HepG2 (cell line): ENCODE data around the gene TRAPPC10. TPM values are rescaled to one million over a fixed set of nuclear protein-coding genes. Genes with fewer than 3 reads are reported as not detected.

ENCODE experiments used
- ATAC-seq: fragments of 200-7000 bp; cut with Tn5 transposase; 3 replicates; pipeline ENCODE4 v1.9.1; 2020; ENCODE audit warnings: mild to moderate bottlenecking, moderate library complexity
- BruUV-seq: library from RNA; stranded (reverse); fragments of 400-500 nt; replicated peaks from 2 replicates; lab custom pipeline; 2021; lab: Mats Ljungman, UMichigan
- CTCF ChIA-PET: fragments of 300-600 bp; formaldehyde crosslinking; extraction: SDS; loops from one replicate; lab custom pipeline; 2021; ENCODE audit warnings: low total read pairs, inconsistent platforms, low intra/inter-chr PET ratio; lab: Yijun Ruan, JAX
- POLR2A ChIA-PET: fragments of 350-600 bp; sonication (Branson Sonifier 250); formaldehyde crosslinking; loops from one replicate; lab custom pipeline; 2020; ENCODE audit warnings: antibody characterized with exemption, inconsistent platforms; lab: Yijun Ruan, JAX
- DNase-seq: peaks from one replicate; pipeline ENCODE4 v3.0.0-alpha.2; 2015; ENCODE audit warnings: low spot score
- FAIRE-seq: peaks from 3 replicates; lab custom pipeline; 2011; peaks lifted over from hg19 to GRCh38; lab: Jason Lieb, UNC
- H2AFZ ChIP-seq: one replicate; pipeline ENCODE4 v1.6.1; 2011; ENCODE audit warnings: low read length, inconsistent platforms
- H3K27ac ChIP-seq: fragments of 300-600 bp; 3 replicates; pipeline ENCODE4 v1.8.0; 2011; ENCODE audit warnings: mixed run types, mild to moderate bottlenecking, mixed read lengths, low read length, inconsistent platforms; ENCODE audit not compliant: insufficient read depth; ENCODE audit errors: extremely low read length
- H3K27me3 ChIP-seq, 2 experiments: fragments of 200-600 bp in 1 of 2; 2 replicates in 1 of 2; 3 replicates in 1 of 2; pipeline versions ENCODE4 v1.6.0 to v1.8.0; 2011; ENCODE audit warnings: low read length in 2 of 2, mild to moderate bottlenecking in 2 of 2, moderate library complexity in 2 of 2, inconsistent platforms in 1 of 2; ENCODE audit not compliant: insufficient read depth in 2 of 2, control insufficient read depth in 1 of 2
- H3K36me3 ChIP-seq, 2 experiments: fragments of 200-600 bp in 1 of 2; replicated peaks in 1 of 2; 2 replicates in 1 of 2; 3 replicates in 1 of 2; pipeline versions ENCODE4 v1.5.1 to v1.8.0; 2011; ENCODE audit warnings: low read length in 2 of 2, inconsistent platforms in 1 of 2; ENCODE audit not compliant: insufficient read depth in 2 of 2, control insufficient read depth in 1 of 2
- H3K4me1 ChIP-seq: 2 replicates; pipeline ENCODE4 v1.5.1; 2012; ENCODE audit warnings: low read length, inconsistent platforms; ENCODE audit not compliant: insufficient read depth
- H3K4me2 ChIP-seq: 2 replicates; pipeline ENCODE4 v1.6.0; 2011; ENCODE audit warnings: low read depth, low read length, inconsistent platforms
- H3K4me3 ChIP-seq, 3 experiments: fragments of 200-600 bp in 1 of 3; sonication (generic), shearing (Covaris generic) in 1 of 3; replicated peaks in 1 of 3; 2 replicates each; pipeline ENCODE4 v1.5.1; 2011 to 2016; ENCODE audit warnings: low read length in 3 of 3, inconsistent platforms in 2 of 3, low read depth in 2 of 3, mild to moderate bottlenecking in 2 of 3, control low read depth in 1 of 3, mixed read lengths in 1 of 3; ENCODE audit not compliant: insufficient read depth in 1 of 3
- H3K79me2 ChIP-seq: one replicate; pipeline ENCODE4 v1.6.1; 2011; ENCODE audit warnings: low read length, inconsistent platforms; ENCODE audit not compliant: insufficient read depth
- H3K9ac ChIP-seq: 2 replicates; pipeline ENCODE4 v1.6.0; 2011; ENCODE audit warnings: mild to moderate bottlenecking, low read depth, low read length, inconsistent platforms; ENCODE audit not compliant: insufficient read depth
- H3K9me3 ChIP-seq: 2 replicates; pipeline ENCODE4 v1.5.1; 2012; ENCODE audit warnings: mild to moderate bottlenecking, low read length
- H4K20me1 ChIP-seq: 2 replicates; pipeline ENCODE4 v1.6.0; 2011; ENCODE audit warnings: inconsistent platforms, mild to moderate bottlenecking, low read length, moderate library complexity; ENCODE audit not compliant: insufficient read depth
- BCL3 ChIP-seq: sonication (generic); formaldehyde crosslinking; IDR thresholded peaks from 2 replicates; pipeline ENCODE4 v1.5.1; 2020; ENCODE audit warnings: mild to moderate bottlenecking, missing genetic modification reagents, moderate library complexity
- CEBPB ChIP-seq: IDR thresholded peaks from 2 replicates; pipeline ENCODE4 v1.6.1; 2011; ENCODE audit warnings: low read depth, low read length, improper control_type of control experiment, borderline replicate concordance
- CEBPG ChIP-seq: IDR thresholded peaks from 2 replicates; pipeline ENCODE4 v1.6.1; 2016
- CTCF ChIP-seq: sonication (generic); formaldehyde crosslinking; IDR thresholded peaks from 2 replicates; pipeline ENCODE4 v1.5.0; 2020; ENCODE audit warnings: mild to moderate bottlenecking, missing genetic modification reagents, moderate library complexity
- DNMT1 ChIP-seq: sonication (generic); formaldehyde crosslinking; IDR thresholded peaks from 2 replicates; pipeline ENCODE4 v1.5.1; 2020; ENCODE audit warnings: mild to moderate bottlenecking, missing genetic modification reagents
- GMEB2 ChIP-seq: IDR thresholded peaks from 2 replicates; pipeline ENCODE4 v1.6.1; 2016; ENCODE audit warnings: missing biosample characterization, missing genetic modification reagents, low read depth
- HOXA7 ChIP-seq: sonication (generic); formaldehyde crosslinking; IDR thresholded peaks from 2 replicates; pipeline ENCODE4 v1.8.1; 2022; ENCODE audit warnings: mild to moderate bottlenecking, missing genetic modification reagents, moderate library complexity
- KAT2B ChIP-seq: fragments of 150-350 bp; IDR thresholded peaks from 2 replicates; pipeline ENCODE4 v1.6.1; 2014; ENCODE audit warnings: low read depth, low read length, borderline replicate concordance
- KMT2B ChIP-seq: IDR thresholded peaks from 2 replicates; pipeline ENCODE4 v1.6.1; 2016; ENCODE audit warnings: missing genetic modification reagents, missing compliant biosample characterization
- NFAT5 ChIP-seq: sonication (generic); formaldehyde crosslinking; IDR thresholded peaks from 2 replicates; pipeline ENCODE4 v1.4.0; 2020; ENCODE audit warnings: missing genetic modification reagents
- SMAD3 ChIP-seq: sonication (generic); formaldehyde crosslinking; IDR thresholded peaks from 2 replicates; pipeline ENCODE4 v1.4.0; 2020; ENCODE audit warnings: missing genetic modification reagents
- SP1 ChIP-seq, 2 experiments: fragments of 450-650 bp in 1 of 2; sonication (generic) in 1 of 2; formaldehyde crosslinking in 1 of 2; IDR thresholded peaks; 2 replicates each; pipeline versions ENCODE4 v1.4.0 to v1.6.1; 2016 to 2020; ENCODE audit warnings: missing genetic modification reagents in 1 of 2
- SPEN ChIP-seq: sonication (generic); formaldehyde crosslinking; IDR thresholded peaks from 2 replicates; pipeline ENCODE4 v1.5.1; 2020; ENCODE audit warnings: low read depth, mild to moderate bottlenecking, missing genetic modification reagents
- TBX3 ChIP-seq: fragments of 450-650 bp; IDR thresholded peaks from 2 replicates; pipeline ENCODE4 v1.6.1; 2017; ENCODE audit warnings: antibody characterized with exemption, mild to moderate bottlenecking, inconsistent platforms, borderline replicate concordance
- ZNF552 ChIP-seq: sonication (generic); formaldehyde crosslinking; IDR thresholded peaks from 2 replicates; pipeline ENCODE4 v1.9.0; 2022; ENCODE audit warnings: missing genetic modification reagents, mild to moderate bottlenecking, borderline replicate concordance
- WGBS: methylation state at CpG from one replicate; pipeline ENCODE4 v1.1.6; 2017; ENCODE audit warnings: low lambda C conversion rate; 5-methylcytosine and 5-hydroxymethylcytosine counted together
- in situ Hi-C: cut with HindIII; loops from 2 replicates; pipeline ENCODE4 v1.10.0; 2017; ENCODE audit warnings: low pct_unique_long_range_greater_than_20kb; ENCODE audit not compliant: extremely low pct_ligation_motif_present
- intact Hi-C: fragments of 100-400 bp; cut with micrococcal nuclease; formaldehyde crosslinking; loops from one replicate; pipeline ENCODE4 v1.10.0; 2022; ENCODE audit not compliant: unreplicated experiment
- polyA plus RNA-seq, 8 experiments: library from polyadenylated mRNA; depleted of rRNA in 3 of 8; stranded (reverse) in 7 of 8; unstranded in 1 of 8; fragments of >200 nt; fragmentation: Illumina TruSeq in 4 of 8; extraction: Trizol in 4 of 8; gene quantifications; 2 replicates each; pipeline versions ENCODE4 v1.2.1 to v1.2.3, GENCODE V29; 2011 to 2016; ENCODE audit warnings: low read depth in 4 of 8, missing spikeins in 1 of 8, mixed read lengths in 1 of 8; ENCODE audit not compliant: insufficient read depth in 1 of 8
- total RNA-seq, 5 experiments: library from RNA; depleted of rRNA; stranded (reverse); fragments of >200 nt; fragmentation: Illumina TruSeq; extraction: Trizol; gene quantifications; 2 replicates each; pipeline ENCODE4 v1.2.3, GENCODE V29; 2016; ENCODE audit warnings: low read depth in 1 of 5

TRAPPC10 gene
- total and polyA plus RNA-seq, 2 of the 13 experiments (the other 11 are each of a cell fraction or from before 2014, with no cell fraction given) = 10.6 to 16.5 TPM

- TF ChIP-seq GMEB2 (CRISPR knock-in tag) = no peak
- no peak for TF ChIP-seq SMAD3
- no peak for TF ChIP-seq HOXA7 (CRISPR knock-in tag)
- TF ChIP-seq NFAT5 (CRISPR knock-in tag) = no peak
Observed at GRCh38 chr21:43969115-43969444, 43.0 kb upstream of the TRAPPC10 start (continued).

GRCh38 chr21:43970551-43970950 lies 41.6 kb upstream of the TRAPPC10 start:
- no peak overlapping the region for H3K4me2 ChIP-seq
- ChIA-PET CTCF (no interaction called here), POLR2A (no interaction called here)
- no peaks in the 10 kb centered on the region for H3K27me3 ChIP-seq
- no peak for FAIRE-seq
- intact Hi-C loops = no loop called here
- peaks cover 13 to 46% of the 10 kb centered on the region in 2 experiments for H3K36me3 ChIP-seq
- no peak overlapping the region for H3K9ac ChIP-seq
- in situ Hi-C loops = no loop called here
- no peaks in the 10 kb centered on the region for H4K20me1 ChIP-seq
- H3K4me1 ChIP-seq = peaks cover 17% of the 10 kb centered on the region
- H2AFZ ChIP-seq = no peak overlapping the region
- H3K27ac ChIP-seq = no peak overlapping the region
- no peaks in the 10 kb centered on the region for H3K79me2 ChIP-seq
- DNase-seq = no peak
- ATAC-seq = no peak
- H3K4me3 ChIP-seq = no peak overlapping the region
- no peaks in the 10 kb centered on the region for H3K9me3 ChIP-seq
- no TSS peak for BruUV-seq
- 98% methylated on average over 11 of the region's 18 CpGs for WGBS
- TF ChIP-seq KMT2B (CRISPR knock-in tag) (no peak), SP1 (IDR thresholded peaks at IDR 0.05) (no peak), SP1 (CRISPR knock-in tag; IDR thresholded peaks at IDR 0.05) (no peak), TBX3 (no peak), CEBPG (CRISPR knock-in tag) (no peak), CEBPB (no peak), KAT2B (no peak), DNMT1 (CRISPR knock-in tag) (no peak), ZNF552 (CRISPR knock-in tag) (no peak), BCL3 (CRISPR knock-in tag) (no peak), SPEN (CRISPR knock-in tag) (no peak), CTCF (CRISPR knock-in tag) (no peak)
